Fibroblast of lung (primary cell): ENCODE results near the gene TLL1. TPM values are rescaled to one million over a fixed set of nuclear protein-coding genes. Genes with fewer than 3 reads are reported as not detected.

Experiments used
- DNase-seq, 2 donors: peaks; one replicate each; pipeline versions ENCODE4 v3.0.0 to v3.0.0-alpha.2; 2010; ENCODE audit warnings: low read depth in 2 of 2
- H2AFZ ChIP-seq: 2 replicates; pipeline ENCODE4 v1.5.1; 2012; ENCODE audit warnings: low read length, control low read depth, inconsistent platforms
- H3K27ac ChIP-seq: 2 replicates; pipeline ENCODE4 v1.5.1; 2011; ENCODE audit warnings: low read length, control low read depth; ENCODE audit not compliant: insufficient read depth
- H3K27me3 ChIP-seq: 2 replicates; pipeline ENCODE4 v1.5.1; 2011; ENCODE audit warnings: mild to moderate bottlenecking, low read length; ENCODE audit not compliant: control insufficient read depth, insufficient read depth
- H3K36me3 ChIP-seq: 2 replicates; pipeline ENCODE4 v1.5.1; 2011; ENCODE audit warnings: low read length; ENCODE audit not compliant: control insufficient read depth, insufficient read depth
- H3K4me1 ChIP-seq: 2 replicates; pipeline ENCODE4 v1.5.1; 2011; ENCODE audit warnings: low read length; ENCODE audit not compliant: control insufficient read depth, insufficient read depth; ENCODE audit errors: extremely low read depth
- H3K4me2 ChIP-seq: 2 replicates; pipeline ENCODE4 v1.5.1; 2011; ENCODE audit warnings: low read length, control low read depth; ENCODE audit not compliant: insufficient read depth; ENCODE audit errors: extremely low read depth
- H3K4me3 ChIP-seq, 4 experiments: fragments of 200-600 bp in 1 of 4; sonication (generic) in 1 of 4; replicated peaks in 1 of 4; 2 replicates each; pipeline ENCODE4 v1.5.1; 2011 to 2016; ENCODE audit warnings: low read length in 4 of 4, low read depth in 3 of 4, mild to moderate bottlenecking in 3 of 4, control low read depth in 2 of 4, inconsistent platforms in 1 of 4, mixed read lengths in 1 of 4; ENCODE audit not compliant: insufficient read depth in 1 of 4; ENCODE audit errors: control extremely low read depth in 1 of 4
- H3K79me2 ChIP-seq: 2 replicates; pipeline ENCODE4 v1.5.1; 2012; ENCODE audit warnings: mild to moderate bottlenecking, low read length, inconsistent platforms; ENCODE audit not compliant: control insufficient read depth, insufficient read depth
- H3K9ac ChIP-seq: 2 replicates; pipeline ENCODE4 v1.5.1; 2011; ENCODE audit warnings: mild to moderate bottlenecking, low read length, control low read depth; ENCODE audit not compliant: insufficient read depth
- H3K9me3 ChIP-seq: 2 replicates; pipeline ENCODE4 v1.5.1; 2012; ENCODE audit warnings: low read depth, low read length; ENCODE audit not compliant: control insufficient read depth, insufficient read depth
- H4K20me1 ChIP-seq: 2 replicates; pipeline ENCODE4 v1.5.1; 2011; ENCODE audit warnings: low read length; ENCODE audit not compliant: control insufficient read depth, insufficient read depth; ENCODE audit errors: extremely low read depth
- CTCF ChIP-seq, 2 donors: IDR thresholded peaks in 1 of 2; conservative IDR thresholded peaks in 1 of 2; 1 replicate in 1 of 2; 2 replicates in 1 of 2; pipeline ENCODE4 v1.5.1; 2011 to 2012; ENCODE audit warnings: low read length in 2 of 2, control low read depth in 1 of 2, inconsistent platforms in 1 of 2, low read depth in 1 of 2, mild to moderate bottlenecking in 1 of 2
- EZH2 ChIP-seq: IDR thresholded peaks from 2 replicates; pipeline ENCODE4 v1.5.1; 2012; ENCODE audit warnings: low read length, control low read depth, mild to moderate bottlenecking; ENCODE audit errors: missing control alignments
- polyA plus RNA-seq, 2 donors: library from polyadenylated mRNA; depleted of rRNA in 1 of 2; stranded (reverse) in 1 of 2; unstranded in 1 of 2; fragments of >200 nt; gene quantifications; 2 replicates each; pipeline ENCODE4 v1.2.1, GENCODE V29; 2011 to 2012; ENCODE audit warnings: missing spikeins in 1 of 2
- total RNA-seq: library from RNA; depleted of rRNA; stranded (reverse); fragments of >200 nt; gene quantifications from 2 replicates; pipeline ENCODE4 v1.2.1, GENCODE V29; 2014

TLL1 gene
- total and polyA plus RNA-seq, 2 donors (not counting 1 experiment from before 2014, with no cell fraction given) = 0.33 to 2.7 TPM

- no peaks in the 10 kb centered on the region for H4K20me1 ChIP-seq
- H3K9ac ChIP-seq = no peak overlapping the region
- H3K4me1 ChIP-seq = no peaks in the 10 kb centered on the region
- no peaks in the 10 kb centered on the region for H3K36me3 ChIP-seq
- no peak overlapping the region for H3K4me2 ChIP-seq
- H3K27me3 ChIP-seq = no peaks in the 10 kb centered on the region
- no peak for DNase-seq
- H3K79me2 ChIP-seq = no peaks in the 10 kb centered on the region
- H3K4me3 ChIP-seq = no peak overlapping the region
- H3K9me3 ChIP-seq = no peaks in the 10 kb centered on the region
- H2AFZ ChIP-seq = no peak overlapping the region
- H3K27ac ChIP-seq = no peak overlapping the region
- no peak for TF ChIP-seq EZH2
- TF ChIP-seq CTCF (conservative IDR thresholded peaks at IDR 0.05 in 1 of 2, IDR thresholded peaks at IDR 0.05 in 1 of 2; ENCODE audit: low read depth in 1 of 2, low read length in 2 of 2) = no peak
Observed at GRCh38 chr4:166066936-166067335, 193.9 kb downstream of the TLL1 start.

DNA sequence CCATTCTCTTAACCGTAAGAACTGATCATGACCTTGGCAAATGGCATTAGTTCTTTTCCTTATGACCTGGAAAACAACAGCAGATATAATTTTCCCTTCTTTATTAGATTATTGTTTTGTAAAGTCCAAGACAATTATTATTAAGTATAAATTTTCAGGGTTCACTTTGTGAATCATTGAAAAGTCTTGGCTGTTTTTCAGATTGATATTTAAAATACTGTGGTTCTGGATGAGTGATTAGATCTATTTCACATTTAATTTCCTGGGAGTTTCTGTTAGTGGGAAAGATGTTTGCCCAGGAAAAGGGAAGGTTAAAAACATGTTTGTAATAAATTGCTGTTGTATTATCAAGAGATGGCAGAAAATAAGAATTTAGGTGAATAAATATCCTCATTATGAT, 194.9 kb downstream of the TLL1 start:
- Histone ChIP-seq H3K27ac (no peak overlapping the region), H3K4me3 (no peak overlapping the region), H3K9me3 (no peaks in the 10 kb centered on the region), H3K4me1 (no peaks in the 10 kb centered on the region), H3K9ac (no peak overlapping the region), H3K79me2 (no peaks in the 10 kb centered on the region), H3K36me3 (no peaks in the 10 kb centered on the region), H2AFZ (no peak overlapping the region), H4K20me1 (no peaks in the 10 kb centered on the region), H3K4me2 (no peak overlapping the region), H3K27me3 (no peaks in the 10 kb centered on the region)
- no peak for TF ChIP-seq EZH2
- TF ChIP-seq CTCF (conservative IDR thresholded peaks at IDR 0.05 in 1 of 2, IDR thresholded peaks at IDR 0.05 in 1 of 2; ENCODE audit: low read depth in 1 of 2, low read length in 2 of 2) = no peak
- DNase-seq = no peak

DNA sequence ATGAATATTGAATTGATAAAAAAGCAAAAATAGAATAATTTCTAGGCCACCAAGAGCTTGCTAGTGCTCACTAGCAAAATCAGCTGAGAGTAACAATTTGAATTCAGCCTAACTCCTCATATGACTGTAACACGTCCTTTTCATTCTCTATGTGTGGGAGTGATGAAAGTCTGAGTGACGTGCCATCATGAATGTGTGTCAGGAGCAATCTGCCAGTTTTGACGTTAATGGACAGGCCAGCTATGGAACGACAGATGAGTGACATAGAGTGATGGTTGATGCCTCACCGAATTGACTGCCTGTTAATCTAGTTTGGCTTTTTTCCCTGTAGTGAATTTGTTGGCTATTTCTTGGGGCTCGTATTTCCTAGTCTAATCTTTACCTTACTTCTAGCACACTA, 200.7 kb downstream of the TLL1 start:
- no peak for TF ChIP-seq CTCF (conservative IDR thresholded peaks at IDR 0.05 in 1 of 2, IDR thresholded peaks at IDR 0.05 in 1 of 2; ENCODE audit: low read depth in 1 of 2, low read length in 2 of 2)
- TF ChIP-seq EZH2 = no peak
- H4K20me1 ChIP-seq = no peaks in the 10 kb centered on the region
- H3K36me3 ChIP-seq = no peaks in the 10 kb centered on the region

More for the DNA sequence above, 200.7 kb downstream of the TLL1 start:
- Histone ChIP-seq H3K4me1 (no peaks in the 10 kb centered on the region), H2AFZ (no peak overlapping the region), H3K4me3 (no peak overlapping the region), H3K79me2 (no peaks in the 10 kb centered on the region), H3K4me2 (no peak overlapping the region), H3K27ac (no peak overlapping the region), H3K9me3 (no peaks in the 10 kb centered on the region), H3K27me3 (no peaks in the 10 kb centered on the region), H3K9ac (no peak overlapping the region)
- DNase-seq = no peak
